Esophagus muscularis mucosa (tissue), 4 donors: Measurements from ENCODE around the gene POU2AF3. TPM values are rescaled to one million over a fixed set of nuclear protein-coding genes. Genes with fewer than 3 reads are reported as not detected.

ENCODE experiments used
- DNase-seq: peaks from one replicate; pipeline ENCODE4 v3.0.0-alpha.2; 2017; ENCODE audit errors: extremely low spot score
- H3K27ac ChIP-seq, 4 donors: fragments of 200-600 bp; sonication (generic); replicated peaks in 1 of 4; 1 replicate in 3 of 4; 2 replicates in 1 of 4; pipeline ENCODE4 v1.5.1; 2016 to 2019; ENCODE audit warnings: mild to moderate bottlenecking in 1 of 4
- H3K27me3 ChIP-seq, 4 donors: fragments of 200-600 bp; sonication (generic); one replicate each; pipeline versions ENCODE4 v1.5.1 to v1.6.0; 2016 to 2019
- H3K36me3 ChIP-seq, 4 donors: fragments of 200-600 bp; sonication (generic); one replicate each; pipeline ENCODE4 v1.5.1; 2016 to 2019
- H3K4me1 ChIP-seq, 4 donors: fragments of 200-600 bp; sonication (generic); one replicate each; pipeline ENCODE4 v1.5.1; 2016 to 2019
- H3K4me3 ChIP-seq, 4 donors: fragments of 200-600 bp; sonication (generic); 1 replicate in 2 of 4; 2 replicates in 2 of 4; pipeline ENCODE4 v1.5.1; 2016 to 2019; ENCODE audit warnings: mild to moderate bottlenecking in 4 of 4, moderate library complexity in 1 of 4
- H3K9me3 ChIP-seq, 4 donors: fragments of 200-600 bp; sonication (generic); 1 replicate in 3 of 4; 2 replicates in 1 of 4; pipeline ENCODE4 v1.5.1; 2016 to 2019
- CTCF ChIP-seq, 3 experiments: fragments of 200-600 bp in 2 of 3; fragments of 450-650 bp in 1 of 3; sonication (generic) in 2 of 3; IDR thresholded peaks; one replicate each; pipeline ENCODE4 v1.5.1; 2017 to 2019; ENCODE audit warnings: antibody characterized with exemption in 3 of 3, mild to moderate bottlenecking in 2 of 3, moderate library complexity in 1 of 3
- EP300 ChIP-seq: sonication (generic); formaldehyde crosslinking; IDR thresholded peaks from one replicate; pipeline ENCODE4 v1.6.1; 2017; ENCODE audit warnings: antibody characterized with exemption
- POLR2A ChIP-seq: fragments of 450-650 bp; IDR thresholded peaks from one replicate; pipeline ENCODE4 v1.6.1; 2017; ENCODE audit warnings: antibody characterized with exemption, moderate library complexity, mild to moderate bottlenecking, low read depth
- POLR2AphosphoS5 ChIP-seq, 2 donors: sonication (generic); formaldehyde crosslinking; IDR thresholded peaks; one replicate each; pipeline ENCODE4 v1.6.1; 2017; ENCODE audit warnings: antibody characterized with exemption in 2 of 2
- WGBS: methylation state at CpG from one replicate; pipeline ENCODE4 v1.1.5; 2018; 5-methylcytosine and 5-hydroxymethylcytosine counted together
- intact Hi-C: fragments of 100-400 bp; cut with DNase I; formaldehyde crosslinking; loops from one replicate; pipeline ENCODE4 v1.15.1; 2023
- total RNA-seq, 4 donors: library from RNA; depleted of rRNA; stranded (reverse); fragments of >200 nt; gene quantifications; one replicate each; pipeline versions ENCODE4 v1.1.0 to v1.2.1, GENCODE V29; 2016

The POU2AF3 gene
- total RNA-seq, 4 donors from 2014 or later: 0.99 to 2.9 (median 2.2) TPM; not detected in 1

GRCh38 chr11:111354601-111354891 is 56.2 kb downstream of the POU2AF3 start:
- Histone ChIP-seq H3K9me3 (no peaks in the 10 kb centered on the region), H3K4me1 (peaks cover 0 to 6% (median 0%) of the 10 kb centered on the region in 4 donors), H3K27ac (no peak overlapping the region), H3K4me3 (no peak overlapping the region), H3K36me3 (no peaks in the 10 kb centered on the region), H3K27me3 (no peaks in the 10 kb centered on the region)
- TF ChIP-seq CTCF (IDR thresholded peaks at IDR 0.05): no peak
- no peak for TF ChIP-seq POLR2A
- no peak for TF ChIP-seq EP300
- no peak for TF ChIP-seq POLR2AphosphoS5 (IDR thresholded peaks at IDR 0.05)
- intact Hi-C loops: loop anchor here (10.0 kb wide), 1 partner anchor 50 kb away; no protein-coding TSS in a partner anchor
- DNase-seq: no peak
- 82% methylated on average over 2 of the region's 2 CpGs for WGBS

GRCh38 chr11:111355101-111355500 is 56.8 kb downstream of the POU2AF3 start:
- intact Hi-C loops: loop anchor here (10.0 kb wide), 1 partner anchor 50 kb away; no protein-coding TSS in a partner anchor
- Histone ChIP-seq H3K36me3 (no peaks in the 10 kb centered on the region), H3K4me3 (no peak overlapping the region), H3K4me1 (peaks cover 0 to 6% (median 0%) of the 10 kb centered on the region in 4 donors), H3K9me3 (no peaks in the 10 kb centered on the region), H3K27me3 (no peaks in the 10 kb centered on the region), H3K27ac (no peak overlapping the region)
- peak; percentile 79 for DNase-seq
- no peak for TF ChIP-seq EP300
- WGBS: 86% methylated on average over 5 of the region's 5 CpGs

GRCh38 chr11:111355956-111356659 is 57.8 kb downstream of the POU2AF3 start:
- WGBS: 90% methylated on average over 5 of the region's 5 CpGs
- no peak for TF ChIP-seq POLR2A
- TF ChIP-seq CTCF (IDR thresholded peaks at IDR 0.05): no peak
- no peak for TF ChIP-seq POLR2AphosphoS5 (IDR thresholded peaks at IDR 0.05)
- no peak for TF ChIP-seq EP300
- intact Hi-C loops: loop anchor here (10.0 kb wide), 1 partner anchor 51 kb away; no protein-coding TSS in a partner anchor
- H3K4me1 ChIP-seq: peaks cover 0 to 6% (median 0%) of the 10 kb centered on the region in 4 donors
- peak; percentile 75 for DNase-seq
- no peak overlapping the region for H3K27ac ChIP-seq
- no peaks in the 10 kb centered on the region for H3K27me3 ChIP-seq
- no peaks in the 10 kb centered on the region for H3K36me3 ChIP-seq
- no peaks in the 10 kb centered on the region for H3K9me3 ChIP-seq
- no peak overlapping the region for H3K4me3 ChIP-seq

- no peaks in the 10 kb centered on the region for H3K9me3 ChIP-seq
- H3K27ac ChIP-seq: no peak overlapping the region
- no peaks in the 10 kb centered on the region for H3K36me3 ChIP-seq
- intact Hi-C loops: loop anchor here (10.0 kb wide), 1 partner anchor 52 kb away; no protein-coding TSS in a partner anchor
- H3K4me3 ChIP-seq: no peak overlapping the region
- peaks cover 0 to 6% (median 0%) of the 10 kb centered on the region in 4 donors for H3K4me1 ChIP-seq
- DNase-seq: no peak
- TF ChIP-seq CTCF (IDR thresholded peaks at IDR 0.05): no peak
- TF ChIP-seq POLR2A: no peak
- no peak for TF ChIP-seq POLR2AphosphoS5 (IDR thresholded peaks at IDR 0.05)
- TF ChIP-seq EP300: no peak
- H3K27me3 ChIP-seq: no peaks in the 10 kb centered on the region
- WGBS: 86% methylated on average over 3 of the region's 3 CpGs
Measured at GRCh38 chr11:111356660-111357048, 58.3 kb downstream of the POU2AF3 start.

GRCh38 chr11:111357150-111358037 is 59.0 kb downstream of the POU2AF3 start:
- peak; percentile 85 for DNase-seq
- H3K27me3 ChIP-seq: no peaks in the 10 kb centered on the region
- H3K36me3 ChIP-seq: no peaks in the 10 kb centered on the region
- H3K27ac ChIP-seq: no peak overlapping the region
- WGBS: 89% methylated on average over 16 of the region's 18 CpGs
- H3K4me1 ChIP-seq: peaks cover 0 to 6% (median 0%) of the 10 kb centered on the region in 4 donors
- H3K4me3 ChIP-seq: no peak overlapping the region
- intact Hi-C loops: loop anchor here (10.0 kb wide), 1 partner anchor 53 kb away; no protein-coding TSS in a partner anchor
- TF ChIP-seq CTCF (IDR thresholded peaks at IDR 0.05) (no peak), POLR2A (no peak), EP300 (no peak), POLR2AphosphoS5 (IDR thresholded peaks at IDR 0.05) (no peak)
- no peaks in the 10 kb centered on the region for H3K9me3 ChIP-seq
